GM12891 (cell line): ENCODE results near the gene MFSD11.

Source experiments
- POLR2A ChIP-seq: IDR thresholded peaks from 2 replicates; pipeline ENCODE4 v1.6.1; 2011; ENCODE audit warnings: low read depth, low read length, control low read depth
- POLR2AphosphoS5 ChIP-seq: IDR thresholded peaks from 2 replicates; pipeline ENCODE4 v1.6.1; 2011; ENCODE audit warnings: low read depth, low read length, control low read depth
- SPI1 ChIP-seq: IDR thresholded peaks from 2 replicates; pipeline ENCODE4 v1.6.1; 2011; ENCODE audit warnings: low read depth, low read length, control low read depth
- TAF1 ChIP-seq: IDR thresholded peaks from 2 replicates; pipeline ENCODE4 v1.6.1; 2011; ENCODE audit warnings: low read depth, low read length, control low read depth

GRCh38 chr17:76723812-76724211, 14.1 kb upstream of the MFSD11 start:
- TF ChIP-seq POLR2AphosphoS5, result no peak
- TF ChIP-seq POLR2A, result no peak
- TF ChIP-seq SPI1, result no peak
- TF ChIP-seq TAF1, result no peak
